WERI-Rb-1 (cell line): Measurements from ENCODE around the gene DRD4.

Experiments
- DNase-seq: peaks from one replicate; pipeline ENCODE4 v3.0.0-alpha.2; 2020
- H3K27ac ChIP-seq: fragments of 250-450 bp; sonication (Bioruptor Pico); 2 replicates; pipeline ENCODE4 v1.5.1; 2020; ENCODE audit warnings: mild to moderate bottlenecking, moderate library complexity
- H3K27me3 ChIP-seq: fragments of 250-450 bp; sonication (Bioruptor Pico); 2 replicates; pipeline ENCODE4 v1.5.1; 2021; ENCODE audit warnings: mild to moderate bottlenecking, low read depth, moderate library complexity; ENCODE audit not compliant: insufficient read depth, severe bottlenecking
- H3K36me3 ChIP-seq: fragments of 250-450 bp; sonication (Bioruptor Pico); 2 replicates; pipeline ENCODE4 v1.5.1; 2020; ENCODE audit warnings: mild to moderate bottlenecking, moderate library complexity
- H3K4me3 ChIP-seq: 2 replicates; pipeline ENCODE4 v1.5.1; 2011; ENCODE audit warnings: low read depth, mild to moderate bottlenecking, control low read depth, low read length
- H3K9me3 ChIP-seq: fragments of 250-450 bp; sonication (Bioruptor Pico); 2 replicates; pipeline ENCODE4 v1.5.1; 2021; ENCODE audit warnings: mild to moderate bottlenecking, moderate library complexity; ENCODE audit not compliant: severe bottlenecking
- TF ChIP-seq, protein P1 (sequence below): IDR thresholded peaks from 2 replicates; pipeline ENCODE4 v1.5.1; 2011; ENCODE audit warnings: low read depth, mild to moderate bottlenecking, control low read depth, inconsistent platforms, low read length

DRD4 gene

DNA sequence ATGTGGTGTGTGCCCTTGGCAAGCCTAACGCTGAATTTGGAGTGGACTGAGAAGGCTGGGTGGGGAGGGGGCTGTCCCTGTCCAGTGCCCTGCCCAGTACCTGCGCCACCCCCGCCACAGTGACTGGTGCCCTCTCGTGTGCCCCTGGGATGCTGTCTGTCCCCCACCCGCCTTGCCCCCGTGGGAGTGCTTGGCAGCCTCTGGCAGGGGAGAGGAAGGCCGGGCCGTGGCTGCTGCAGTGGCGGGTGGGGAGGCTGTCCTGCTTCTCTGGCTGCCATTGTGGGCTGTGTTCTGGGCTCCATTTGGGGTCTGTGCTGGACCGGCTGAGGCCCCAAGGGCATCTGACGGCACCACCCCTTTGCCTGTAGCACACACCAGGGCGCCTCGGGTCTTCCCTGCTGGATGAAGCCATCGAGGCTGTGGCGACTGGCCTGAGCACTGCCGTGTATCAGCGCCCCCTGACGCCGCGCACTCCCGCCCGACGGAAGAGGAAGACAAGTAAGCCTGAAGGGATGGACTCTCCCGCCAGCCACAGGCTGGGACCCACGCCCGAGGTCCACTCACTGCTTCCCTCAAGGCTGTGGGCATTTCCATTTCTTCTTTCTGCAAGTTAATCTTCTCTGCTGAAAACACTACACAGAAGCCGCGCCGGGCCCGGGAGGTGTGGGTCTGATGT lies 38.9 kb upstream of the DRD4 start:
- TF ChIP-seq, protein P1, sequence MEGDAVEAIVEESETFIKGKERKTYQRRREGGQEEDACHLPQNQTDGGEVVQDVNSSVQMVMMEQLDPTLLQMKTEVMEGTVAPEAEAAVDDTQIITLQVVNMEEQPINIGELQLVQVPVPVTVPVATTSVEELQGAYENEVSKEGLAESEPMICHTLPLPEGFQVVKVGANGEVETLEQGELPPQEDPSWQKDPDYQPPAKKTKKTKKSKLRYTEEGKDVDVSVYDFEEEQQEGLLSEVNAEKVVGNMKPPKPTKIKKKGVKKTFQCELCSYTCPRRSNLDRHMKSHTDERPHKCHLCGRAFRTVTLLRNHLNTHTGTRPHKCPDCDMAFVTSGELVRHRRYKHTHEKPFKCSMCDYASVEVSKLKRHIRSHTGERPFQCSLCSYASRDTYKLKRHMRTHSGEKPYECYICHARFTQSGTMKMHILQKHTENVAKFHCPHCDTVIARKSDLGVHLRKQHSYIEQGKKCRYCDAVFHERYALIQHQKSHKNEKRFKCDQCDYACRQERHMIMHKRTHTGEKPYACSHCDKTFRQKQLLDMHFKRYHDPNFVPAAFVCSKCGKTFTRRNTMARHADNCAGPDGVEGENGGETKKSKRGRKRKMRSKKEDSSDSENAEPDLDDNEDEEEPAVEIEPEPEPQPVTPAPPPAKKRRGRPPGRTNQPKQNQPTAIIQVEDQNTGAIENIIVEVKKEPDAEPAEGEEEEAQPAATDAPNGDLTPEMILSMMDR, result no peak
- Histone ChIP-seq H3K9me3 (no peaks in the 10 kb centered on the region), H3K4me3 (no peak overlapping the region), H3K36me3 (peaks cover 88% of the 10 kb centered on the region), H3K27me3 (no peaks in the 10 kb centered on the region), H3K27ac (no peak overlapping the region)
- DNase-seq, result no peak

DNA sequence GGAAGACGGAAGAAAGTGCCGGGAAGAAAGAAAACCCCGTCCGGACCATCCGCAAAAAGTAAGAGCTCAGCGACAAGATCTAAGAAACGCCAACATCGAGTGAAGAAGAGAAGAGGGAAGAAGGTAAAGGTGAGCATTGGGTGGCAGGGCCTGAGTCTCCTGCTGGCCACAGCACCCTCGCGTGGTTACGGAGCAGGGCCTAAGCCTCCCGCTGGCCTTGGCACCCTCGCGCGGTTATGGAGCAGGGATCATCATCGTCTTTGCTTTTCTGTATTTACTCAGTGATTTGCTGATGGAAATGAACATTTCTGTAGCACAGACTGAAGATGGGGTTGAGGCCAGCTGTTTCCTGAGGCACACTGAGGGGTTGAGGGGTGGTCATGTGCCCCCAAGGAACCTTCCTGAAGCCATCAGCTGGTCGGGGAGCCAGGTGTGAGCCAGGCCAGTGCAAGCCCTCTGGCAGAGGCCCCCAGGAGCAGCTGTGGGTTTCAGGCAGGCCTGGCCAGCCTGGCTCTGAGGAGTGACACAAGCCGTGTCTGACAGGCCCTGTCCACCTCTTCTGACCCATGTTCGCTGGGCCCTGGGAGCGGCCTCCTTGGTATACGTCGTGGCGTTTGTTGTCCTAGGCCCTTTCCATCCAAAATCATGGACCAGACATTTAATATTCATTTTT lies 35.4 kb upstream of the DRD4 start:
- DNase-seq, result no peak
- no peaks in the 10 kb centered on the region for H3K9me3 ChIP-seq
- H3K27ac ChIP-seq, result no peak overlapping the region
- no peaks in the 10 kb centered on the region for H3K27me3 ChIP-seq
- TF ChIP-seq, protein P1, result no peak
- no peak overlapping the region for H3K4me3 ChIP-seq
- H3K36me3 ChIP-seq, result peaks cover 87% of the 10 kb centered on the region

DNA sequence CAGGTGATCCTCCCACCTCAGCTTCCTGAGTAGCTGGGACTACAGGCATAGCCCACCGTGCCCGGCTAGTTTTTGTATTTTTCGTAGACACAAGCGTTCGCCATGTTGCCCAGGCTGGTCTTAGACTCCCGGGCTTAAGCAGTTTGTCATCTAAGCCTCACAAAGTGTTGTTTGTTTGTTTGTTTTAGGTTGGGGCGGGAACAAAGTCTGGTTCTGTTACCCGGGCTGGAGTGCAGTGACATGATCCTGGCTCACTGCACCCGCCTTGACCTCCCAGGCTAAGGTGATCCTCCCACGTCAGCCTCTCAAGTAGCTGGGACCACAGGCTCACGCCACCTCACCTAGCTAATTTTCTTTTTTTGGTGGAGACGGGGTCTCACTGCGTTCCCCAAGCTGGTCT lies 33.9 kb upstream of the DRD4 start:
- Histone ChIP-seq H3K36me3 (peaks cover 89% of the 10 kb centered on the region), H3K27ac (no peak overlapping the region), H3K9me3 (no peaks in the 10 kb centered on the region), H3K27me3 (no peaks in the 10 kb centered on the region), H3K4me3 (no peak overlapping the region)
- TF ChIP-seq, protein P1, result no peak
- DNase-seq, result no peak

DNA sequence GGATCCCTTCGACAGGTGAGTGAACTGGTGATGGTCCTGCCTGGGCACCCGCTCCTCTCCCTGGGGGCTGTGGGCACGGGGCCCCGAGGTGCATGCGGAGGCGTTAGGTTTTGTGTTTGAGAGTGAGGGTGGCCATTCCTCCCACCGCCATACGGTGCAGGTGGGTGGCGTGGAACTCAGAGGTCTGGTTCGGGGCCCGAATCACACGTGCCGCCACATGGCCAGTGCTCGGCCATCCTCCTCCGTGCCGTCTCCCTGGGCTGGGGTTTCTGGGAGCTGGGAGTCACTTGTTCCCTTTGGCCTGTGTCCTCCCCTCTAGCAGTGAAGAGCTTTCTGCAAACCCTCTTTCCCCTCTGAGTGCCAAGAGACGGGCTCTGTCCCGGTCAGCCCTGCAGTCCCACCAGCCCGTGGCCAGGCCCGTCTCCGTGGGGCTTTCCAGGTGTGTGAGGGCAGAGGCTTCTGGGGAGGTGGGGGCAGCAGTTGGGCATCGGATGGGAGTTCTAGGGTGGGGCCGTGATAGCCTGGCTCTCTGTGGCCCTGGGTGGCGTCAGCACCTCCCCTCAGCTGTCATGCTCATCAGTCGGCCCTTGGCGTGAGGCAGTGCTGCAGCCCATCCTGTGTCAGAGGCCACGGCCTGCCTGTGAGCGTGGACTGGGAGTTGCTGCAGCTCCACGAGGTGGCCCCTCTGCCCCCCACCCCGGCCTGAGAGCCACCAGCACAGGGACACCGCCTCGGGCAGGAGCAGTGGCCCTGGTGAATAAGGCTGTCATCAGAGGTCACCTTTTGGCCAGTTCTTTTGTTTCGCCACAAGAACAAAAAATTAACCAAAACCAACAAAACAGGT lies 31.6 kb upstream of the DRD4 start:
- H3K27ac ChIP-seq, result no peak overlapping the region
- TF ChIP-seq, protein P1, result no peak
- no peak for DNase-seq
- no peaks in the 10 kb centered on the region for H3K9me3 ChIP-seq
- H3K36me3 ChIP-seq, result peaks cover 96% of the 10 kb centered on the region
- no peak overlapping the region for H3K4me3 ChIP-seq
- H3K27me3 ChIP-seq, result no peaks in the 10 kb centered on the region

DNA sequence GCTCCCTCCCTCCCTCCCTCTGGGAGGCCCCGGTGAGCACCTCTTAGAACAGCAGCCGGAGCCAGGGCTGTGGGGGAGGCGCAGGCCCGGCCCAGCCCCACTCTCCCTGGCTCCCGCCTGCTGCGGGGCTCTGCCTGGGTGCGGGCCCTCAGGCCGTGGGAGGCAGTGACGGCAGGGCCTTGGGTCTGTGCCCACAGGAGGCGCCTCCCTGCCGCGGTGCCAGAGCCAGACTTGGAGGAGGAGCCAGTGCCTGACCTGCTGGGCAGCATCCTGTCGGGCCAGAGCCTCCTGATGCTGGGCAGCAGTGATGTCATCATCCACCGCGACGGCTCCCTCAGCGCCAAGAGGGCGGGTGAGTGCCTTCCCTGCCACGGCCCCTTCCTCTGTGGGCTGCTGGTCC lies 30.8 kb upstream of the DRD4 start:
- Histone ChIP-seq H3K27me3 (no peaks in the 10 kb centered on the region), H3K9me3 (no peaks in the 10 kb centered on the region), H3K27ac (no peak overlapping the region), H3K4me3 (no peak overlapping the region), H3K36me3 (peaks cover 96% of the 10 kb centered on the region)
- no peak for DNase-seq
- TF ChIP-seq, protein P1, result no peak
